ENCODE results near the gene BPIFA2. TPM values are rescaled to one million over a fixed set of nuclear protein-coding genes. Genes with fewer than 3 reads are reported as not detected.

BPIFA2 gene
- total RNA-seq, 2 experiments from 2014 or later, result not detected

GRCh38 chr20:33159713-33160112, 8.2 kb upstream of the BPIFA2 start:
- no peaks in the 10 kb centered on the region for H3K9me3 ChIP-seq (ENCODE audit: control insufficient read depth in 1 of 2, insufficient read depth in 1 of 2, low read length in 2 of 2)
- intact Hi-C loops (cut with DNase I, micrococcal nuclease), result no loop called here
- Mint-ChIP-seq H3K4me3 (no peak overlapping the region), H3K36me3 (ENCODE audit: low read depth) (no peaks in the 10 kb centered on the region), H3K27me3 (peaks cover 15% of the 10 kb centered on the region), H3K4me1 (ENCODE audit: low read depth) (no peaks in the 10 kb centered on the region), H3K9me3 (no peaks in the 10 kb centered on the region), H3K27ac (no peak overlapping the region)
- no peak for TF ChIP-seq CTCF (IDR thresholded peaks at IDR 0.05)
- no peaks in the 10 kb centered on the region for H3K4me1 ChIP-seq (ENCODE audit: insufficient read depth, low read length)
- H3K27ac ChIP-seq (ENCODE audit: low read depth in 1 of 2, low read length in 2 of 2), result no peak overlapping the region
- ChIA-PET POLR2A (no interaction called here), CTCF (no interaction called here)
- no peak for DNase-seq
- no peaks in the 10 kb centered on the region for H3K36me3 ChIP-seq (ENCODE audit: insufficient read depth, low read length)
- no peaks in the 10 kb centered on the region for H3K27me3 ChIP-seq (ENCODE audit: control insufficient read depth in 1 of 2, insufficient read depth in 2 of 2, low read length in 2 of 2)
- no peak overlapping the region for H3K4me3 ChIP-seq (ENCODE audit: low read length)
- no peak for ATAC-seq (ENCODE audit: poor library complexity)

- no peak overlapping the region for H3K27ac Mint-ChIP-seq
- H3K4me3 Mint-ChIP-seq, result no peak overlapping the region
- intact Hi-C loops (cut with DNase I, micrococcal nuclease), result no loop called here
- no peak for DNase-seq
- H3K36me3 Mint-ChIP-seq (ENCODE audit: low read depth), result no peaks in the 10 kb centered on the region
- H3K9me3 ChIP-seq (ENCODE audit: control insufficient read depth in 1 of 2, insufficient read depth in 1 of 2, low read length in 2 of 2), result no peaks in the 10 kb centered on the region
- H3K27me3 Mint-ChIP-seq, result peaks cover 9% of the 10 kb centered on the region
- H3K27me3 ChIP-seq (ENCODE audit: control insufficient read depth in 1 of 2, insufficient read depth in 2 of 2, low read length in 2 of 2), result no peaks in the 10 kb centered on the region
- POLR2A ChIA-PET, result no interaction called here
- CTCF ChIA-PET, result no interaction called here
- no peaks in the 10 kb centered on the region for H3K4me1 Mint-ChIP-seq (ENCODE audit: low read depth)
- no peaks in the 10 kb centered on the region for H3K9me3 Mint-ChIP-seq
- H3K4me3 ChIP-seq (ENCODE audit: low read length), result no peak overlapping the region
- no peak for ATAC-seq (ENCODE audit: poor library complexity)
- no peaks in the 10 kb centered on the region for H3K4me1 ChIP-seq (ENCODE audit: insufficient read depth, low read length)
- H3K27ac ChIP-seq (ENCODE audit: low read depth in 1 of 2, low read length in 2 of 2), result no peak overlapping the region
- H3K36me3 ChIP-seq (ENCODE audit: insufficient read depth, low read length), result no peaks in the 10 kb centered on the region
- TF ChIP-seq CTCF (IDR thresholded peaks at IDR 0.05), result no peak
Observed at GRCh38 chr20:33160681-33161080, 7.3 kb upstream of the BPIFA2 start.

- Histone ChIP-seq H3K4me3 (ENCODE audit: low read length) (no peak overlapping the region), H3K36me3 (ENCODE audit: insufficient read depth, low read length) (no peaks in the 10 kb centered on the region), H3K27me3 (ENCODE audit: control insufficient read depth in 1 of 2, insufficient read depth in 2 of 2, low read length in 2 of 2) (peaks cover 0 to 2% of the 10 kb centered on the region in 2 experiments), H3K27ac (ENCODE audit: low read depth in 1 of 2, low read length in 2 of 2) (no peak overlapping the region), H3K4me1 (ENCODE audit: insufficient read depth, low read length) (no peaks in the 10 kb centered on the region), H3K9me3 (ENCODE audit: control insufficient read depth in 1 of 2, insufficient read depth in 1 of 2, low read length in 2 of 2) (peaks cover 0 to 9% of the 10 kb centered on the region in 2 experiments)
- Mint-ChIP-seq H3K4me1 (ENCODE audit: low read depth) (no peaks in the 10 kb centered on the region), H3K27me3 (no peaks in the 10 kb centered on the region), H3K36me3 (ENCODE audit: low read depth) (no peaks in the 10 kb centered on the region), H3K9me3 (no peaks in the 10 kb centered on the region), H3K4me3 (no peak overlapping the region), H3K27ac (no peak overlapping the region)
- POLR2A ChIA-PET, result no interaction called here
- DNase-seq (no peak), ATAC-seq (ENCODE audit: poor library complexity) (no peak)
- CTCF ChIA-PET, result no interaction called here
- intact Hi-C loops (cut with DNase I, micrococcal nuclease), result no loop called here
- no peak for TF ChIP-seq CTCF (IDR thresholded peaks at IDR 0.05)
Observed at GRCh38 chr20:33162313-33162712, 5.6 kb upstream of the BPIFA2 start.
